ENCODE data around the gene HRC.
"Not testable (repeated sequence)": the region's sequence is repeated elsewhere in the genome, so short reads cannot be mapped to it uniquely, and the experiment has no call there.

HRC gene

GRCh38 chr19:49133621-49134454 lies 21.4 kb downstream of the HRC start:
- DNase-seq, result no peak

DNA sequence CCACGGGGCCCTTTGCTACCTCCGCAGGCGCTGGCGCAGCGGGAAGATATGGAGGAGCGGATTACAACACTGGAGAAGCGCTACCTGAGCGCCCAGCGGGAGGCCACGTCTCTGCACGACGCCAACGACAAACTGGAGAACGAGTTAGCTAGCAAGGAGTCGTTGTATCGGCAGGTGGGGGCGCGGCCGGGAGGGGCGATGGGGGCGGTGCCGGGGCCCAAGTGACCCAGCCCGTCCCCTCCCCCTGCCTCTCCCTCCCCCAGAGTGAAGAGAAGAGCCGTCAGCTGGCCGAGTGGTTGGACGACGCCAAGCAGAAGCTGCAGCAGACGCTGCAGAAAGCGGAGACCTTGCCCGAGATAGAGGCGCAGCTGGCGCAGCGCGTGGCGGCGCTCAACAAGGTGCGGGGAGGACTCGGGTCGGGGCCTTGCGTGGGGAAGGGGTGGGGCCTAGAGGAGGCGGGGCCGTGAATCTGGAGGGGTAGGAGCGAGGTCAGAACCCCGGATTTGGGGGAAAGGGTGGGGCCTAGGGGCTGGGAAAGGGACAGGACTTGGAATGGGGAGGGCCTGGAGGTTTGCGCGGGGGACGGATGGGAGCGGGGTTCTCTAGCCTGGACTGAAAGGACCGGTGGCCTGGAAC lies 22.1 kb downstream of the HRC start:
- no peak for DNase-seq

DNA sequence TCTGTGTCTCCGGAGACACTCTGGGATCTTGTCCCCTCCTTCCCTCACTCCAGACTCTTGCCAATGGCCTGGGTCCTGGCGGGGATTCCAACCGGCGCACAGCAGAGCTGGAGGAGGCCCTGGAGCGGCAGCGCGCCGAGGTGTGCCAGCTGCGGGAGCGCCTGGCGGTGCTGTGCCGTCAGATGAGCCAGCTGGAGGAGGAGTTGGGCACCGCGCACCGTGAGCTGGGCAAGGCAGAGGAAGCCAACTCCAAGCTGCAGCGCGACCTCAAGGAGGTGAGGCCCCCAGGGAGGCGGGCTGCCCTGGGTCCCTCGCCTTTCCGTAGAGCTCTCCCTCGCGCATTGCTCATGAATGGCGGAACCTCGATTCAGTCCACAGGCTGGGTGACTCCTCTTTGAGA lies 24.9 kb downstream of the HRC start:
- no peak for DNase-seq

DNA sequence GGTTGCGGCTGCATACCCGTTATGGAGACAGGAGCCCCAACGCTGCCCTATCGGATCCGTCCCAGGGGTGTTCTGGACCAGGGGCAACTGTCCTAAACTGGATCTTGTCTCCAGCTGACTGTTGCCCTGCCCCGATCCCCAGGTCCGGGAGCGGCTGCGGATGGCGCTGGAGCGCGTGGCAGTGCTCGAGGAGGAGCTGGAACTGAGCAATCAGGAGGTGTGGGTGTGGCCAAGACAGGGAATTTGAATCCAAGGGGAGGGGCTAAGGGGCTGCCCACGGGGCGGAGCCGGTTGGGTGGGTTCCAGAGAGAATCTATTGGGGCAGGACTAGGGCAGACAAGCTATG lies 26.0 kb downstream of the HRC start:
- no peak for DNase-seq

GRCh38 chr19:49128545-49129237 lies 26.5 kb downstream of the HRC start:
- no peak for DNase-seq

GRCh38 chr19:49127674-49128544 lies 27.3 kb downstream of the HRC start:
- peak; percentile 73 for DNase-seq

DNA sequence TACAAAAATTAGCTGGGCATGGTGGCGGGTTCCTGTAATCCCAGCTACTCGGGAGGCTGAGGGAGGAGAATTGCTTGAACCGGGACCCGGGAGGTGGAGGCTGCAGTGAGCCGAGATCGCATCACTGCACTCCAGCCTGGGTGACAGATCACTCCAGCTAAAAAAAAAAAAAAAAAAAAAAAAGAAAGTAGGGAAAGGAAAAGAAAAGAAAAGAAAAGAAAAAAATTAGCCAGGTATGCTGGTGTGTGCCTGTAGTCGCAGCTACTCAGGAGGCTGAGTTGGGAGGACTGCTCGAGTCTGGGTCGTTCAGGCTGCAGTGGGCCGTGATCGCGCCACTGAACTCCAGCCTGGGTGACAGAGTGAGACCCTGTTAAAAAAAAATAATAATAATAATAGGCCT lies 28.0 kb downstream of the HRC start:
- DNase-seq, result not testable (repeated sequence)

DNA sequence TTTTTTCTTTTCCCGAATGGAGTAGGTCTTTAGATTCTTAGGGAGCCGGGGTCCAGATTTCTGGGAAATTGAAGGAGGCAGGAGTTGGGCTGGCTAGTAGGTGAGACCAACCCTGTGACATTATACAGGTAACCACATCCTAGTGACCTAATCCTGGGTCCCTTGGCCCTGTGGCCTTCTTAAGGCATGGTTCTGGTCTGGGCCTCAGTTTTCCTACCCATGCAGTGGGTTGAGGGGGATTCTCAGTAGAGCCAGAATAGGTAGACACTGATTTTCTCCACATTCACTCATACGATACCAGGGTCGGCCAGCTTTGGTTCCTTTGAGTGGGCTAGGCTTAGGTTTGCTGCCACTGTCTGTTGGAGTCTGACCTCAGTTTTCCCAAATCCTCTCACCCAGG lies 28.6 kb downstream of the HRC start:
- no peak for DNase-seq

DNA sequence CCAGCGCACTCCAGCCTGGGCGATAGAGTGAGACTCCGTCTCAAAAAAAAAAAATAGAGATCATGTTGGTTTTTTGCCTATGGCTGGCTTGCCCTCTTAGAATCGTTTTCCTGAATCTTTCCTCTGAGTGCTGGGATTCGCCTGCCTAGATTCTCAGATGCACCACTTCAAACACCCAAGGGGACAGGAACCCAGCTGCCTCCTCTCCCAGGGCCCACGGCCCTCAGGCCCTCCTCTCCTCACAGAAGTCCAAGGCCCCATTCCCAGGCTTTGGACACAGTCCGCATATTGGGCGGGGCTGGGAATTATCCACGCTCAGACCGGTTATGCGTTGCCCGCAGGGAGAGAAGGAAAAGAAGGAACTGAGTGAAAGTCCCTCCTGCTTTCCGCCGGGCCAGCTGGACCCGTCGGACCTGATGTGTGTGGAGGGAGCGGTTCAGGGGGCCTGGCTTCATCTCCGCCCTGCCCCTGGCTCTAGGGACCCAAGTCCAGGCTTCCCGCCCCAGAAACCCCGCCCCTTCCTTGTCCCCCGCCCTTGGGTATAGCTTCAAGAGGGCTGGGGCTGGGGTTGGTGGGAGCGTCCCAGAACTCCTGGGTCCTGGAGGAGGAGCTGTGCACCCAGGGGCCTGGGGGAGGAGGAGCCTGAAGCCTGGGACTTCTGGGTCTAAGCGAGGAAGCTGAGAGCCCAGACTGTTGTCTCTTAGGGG lies 30.0 kb downstream of the HRC start:
- DNase-seq, result no peak

GRCh38 chr19:49123285-49123684 lies 31.9 kb downstream of the HRC start:
- DNase-seq, result not testable (repeated sequence)

- DNase-seq, result not testable (repeated sequence)
Observed at GRCh38 chr19:49121841-49122240, 33.4 kb downstream of the HRC start.

DNA sequence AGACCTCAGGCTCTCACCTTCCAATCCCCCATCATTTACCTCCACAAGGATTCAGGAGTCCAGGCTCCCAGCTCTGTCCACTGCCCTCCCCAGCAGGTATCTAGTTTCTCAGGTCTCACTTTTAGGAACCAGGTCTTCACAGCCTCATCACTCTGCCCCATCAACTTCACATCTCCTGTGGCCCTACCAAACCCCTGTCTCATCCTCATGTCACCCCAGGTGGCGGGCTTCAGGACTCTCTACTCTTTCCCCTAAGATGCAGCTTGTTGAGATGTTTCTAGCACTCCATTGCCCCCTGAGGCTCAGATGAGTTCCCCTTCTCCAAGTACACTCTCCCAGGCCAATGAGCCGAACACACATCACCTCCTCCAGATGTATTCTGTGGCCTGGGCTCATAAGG lies 34.3 kb downstream of the HRC start:
- no peak for DNase-seq

GRCh38 chr19:49120325-49120683 lies 34.9 kb downstream of the HRC start:
- DNase-seq, result no peak

DNA sequence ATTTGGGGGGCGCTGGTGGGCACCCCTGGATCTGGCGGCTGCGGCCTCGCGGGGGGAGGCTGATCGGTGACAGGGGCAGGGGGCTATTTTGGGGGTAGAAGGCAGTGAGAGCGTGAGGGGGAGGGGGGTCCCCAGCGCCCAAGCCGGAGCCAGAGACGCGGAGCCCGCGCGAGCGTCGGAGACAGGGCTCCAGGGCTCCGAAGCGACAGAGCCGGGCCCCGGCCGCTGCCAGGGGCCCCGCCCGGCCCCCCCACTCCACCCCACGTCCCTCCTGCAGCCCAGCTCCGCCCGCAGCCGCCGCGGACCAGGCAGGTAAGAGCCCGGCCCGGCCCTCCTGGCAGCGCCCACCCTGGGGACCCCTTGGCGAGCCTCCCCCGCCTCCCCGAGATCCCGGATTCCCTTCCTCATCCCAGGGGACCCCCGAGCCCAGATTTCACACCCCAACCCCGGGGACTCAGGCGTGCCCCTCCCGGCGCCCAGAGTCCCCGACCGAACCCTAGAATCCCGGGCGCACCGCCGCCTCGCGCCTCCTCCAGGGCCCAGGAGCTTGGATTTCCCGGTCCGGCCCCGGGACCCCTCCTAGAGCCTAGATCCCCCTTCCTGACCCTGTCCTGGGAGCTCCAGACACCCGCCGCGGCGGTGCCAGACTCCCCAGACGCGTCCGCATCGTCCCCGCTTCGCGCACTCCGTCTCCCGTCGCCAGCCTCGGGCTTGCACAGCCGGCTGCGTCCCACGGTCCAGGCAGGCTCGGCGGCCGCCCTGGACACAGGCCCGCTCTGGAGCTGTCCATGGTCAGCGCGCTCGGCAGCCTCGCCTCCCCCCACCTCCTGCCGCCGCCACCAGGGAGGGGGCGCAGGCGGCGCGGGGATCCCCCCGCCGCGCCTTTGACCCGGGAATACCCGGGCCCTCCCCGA lies 35.5 kb downstream of the HRC start, which contains the start of gene PPFIA3:
PPFIA3 (plus strand) TSS at position 134 of the 914 bp plus-strand sequence. CDS start 8,330 bp downstream, outside the sequence.
- no peak for DNase-seq

- DNase-seq, result peak; percentile 65
Observed at GRCh38 chr19:49118565-49119410, 36.4 kb downstream of the HRC start, which contains the start of gene C19orf73. Gene C19orf73, minus strand, starts transcription at chr19:49119143. Its CDS starts 121 bp downstream, at chr19:49119022.

- DNase-seq, result no peak
Observed at GRCh38 chr19:49117677-49118564, 37.3 kb downstream of the HRC start.

GRCh38 chr19:49116544-49116943 lies 38.7 kb downstream of the HRC start:
- DNase-seq, result no peak

- no peak for DNase-seq
Observed at GRCh38 chr19:49114630-49115363, 40.4 kb downstream of the HRC start.
